Right cardiac atrium (tissue), 5 donors: ENCODE measurements around the gene CIAO2A. TPM values are rescaled to one million over a fixed set of nuclear protein-coding genes. Genes with fewer than 3 reads are reported as not detected.
"Not testable (repeated sequence)": the region's sequence is repeated elsewhere in the genome, so short reads cannot be mapped to it uniquely, and the experiment has no call there.

Experiments
- ATAC-seq, 2 donors: fragments of 200-7000 bp; cut with Tn5 transposase; one replicate each; pipeline versions ENCODE4 v1.8.0 to v1.9.1; 2020; ENCODE audit warnings: moderate library complexity in 2 of 2, mild to moderate bottlenecking in 1 of 2
- DNase-seq, 3 donors: peaks; one replicate each; pipeline ENCODE4 v3.0.0-alpha.2; 2020
- H3K27ac ChIP-seq: one replicate; pipeline ENCODE4 v1.5.1; 2013; ENCODE audit warnings: mild to moderate bottlenecking, low read length, control low read depth, moderate library complexity
- H3K27me3 ChIP-seq: one replicate; pipeline ENCODE4 v1.6.1; 2013; ENCODE audit not compliant: control insufficient read depth, insufficient read depth
- H3K4me1 ChIP-seq: one replicate; pipeline ENCODE4 v1.6.1; 2013; ENCODE audit warnings: low read length; ENCODE audit not compliant: control insufficient read depth, insufficient read depth
- H3K4me3 ChIP-seq: one replicate; pipeline ENCODE4 v1.5.1; 2013; ENCODE audit warnings: low read length, control low read depth
- H3K9me3 ChIP-seq: one replicate; pipeline ENCODE4 v1.6.1; 2013; ENCODE audit warnings: low read length; ENCODE audit not compliant: control insufficient read depth
- WGBS: extraction: QIAGEN DNeasy Blood & Tissue Kit; methylation state at CpG from one replicate; pipeline ENCODE4 v1.1.7; 2013; 5-methylcytosine and 5-hydroxymethylcytosine counted together
- intact Hi-C, 4 donors: fragments of 100-400 bp; cut with DNase I; formaldehyde crosslinking; loops; one replicate each; pipeline versions ENCODE4 v1.11.0 to v1.14.0; 2022 to 2023
- polyA plus RNA-seq: library from polyadenylated mRNA; stranded (reverse); fragments of 200-250 nt; gene quantifications from one replicate; pipeline ENCODE4 v1.2.3, GENCODE V29; 2013
- total RNA-seq, 4 donors: library from RNA; stranded (reverse); fragmentation: NEBNext Ultra II Directional; extraction: Animal tissue kit (Norgen Biotek cat#: 25700); gene quantifications; one replicate each; pipeline ENCODE4 v1.2.1, GENCODE V29; 2021
- donor health status: healthy with polysubstance abuse.
- donor health status: DM: no; HTN: yes; CAD: no.
- donor health status: DM: no; HTN: no; CAD: no.
- donor health status: DM: no; HTN: yes; CAD: no; lungs with severe emphysema.
- donor health status: DM: yes; HTN: yes; CAD: no.

Gene CIAO2A
- total and polyA plus RNA-seq, 5 donors, result 43.9 to 82.7 (median 55.7) TPM

DNA sequence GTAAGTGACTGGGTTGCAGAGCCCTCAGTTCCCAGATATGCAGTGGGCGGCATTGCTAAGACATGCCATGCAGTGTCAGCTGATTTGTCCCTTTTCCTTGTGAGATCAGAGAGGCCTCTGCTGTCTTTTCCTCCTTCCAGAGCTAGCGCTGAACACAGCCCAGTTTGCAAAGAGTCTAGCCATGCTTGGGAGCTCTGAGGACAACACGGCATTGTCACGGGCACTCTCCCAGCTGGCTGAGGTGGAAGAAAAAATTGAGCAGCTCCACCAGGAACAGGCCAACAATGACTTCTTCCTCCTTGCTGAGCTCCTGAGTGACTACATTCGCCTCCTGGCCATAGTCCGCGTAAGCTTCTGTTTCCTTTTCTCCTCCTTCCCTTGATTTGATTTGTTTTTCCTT lies 37.9 kb upstream of the CIAO2A start:
- peaks cover 8% of the 10 kb centered on the region for H3K4me1 ChIP-seq
- WGBS, result 85% methylated on average over 7 of the region's 7 CpGs
- intact Hi-C loops, result no loop called here
- ATAC-seq (peak in 1 of 2 donors; percentile 30), DNase-seq (no peak)
- no peaks in the 10 kb centered on the region for H3K9me3 ChIP-seq
- H3K4me3 ChIP-seq, result no peak overlapping the region
- H3K27me3 ChIP-seq, result no peaks in the 10 kb centered on the region
- peak overlapping the region; percentile 8 for H3K27ac ChIP-seq

DNA sequence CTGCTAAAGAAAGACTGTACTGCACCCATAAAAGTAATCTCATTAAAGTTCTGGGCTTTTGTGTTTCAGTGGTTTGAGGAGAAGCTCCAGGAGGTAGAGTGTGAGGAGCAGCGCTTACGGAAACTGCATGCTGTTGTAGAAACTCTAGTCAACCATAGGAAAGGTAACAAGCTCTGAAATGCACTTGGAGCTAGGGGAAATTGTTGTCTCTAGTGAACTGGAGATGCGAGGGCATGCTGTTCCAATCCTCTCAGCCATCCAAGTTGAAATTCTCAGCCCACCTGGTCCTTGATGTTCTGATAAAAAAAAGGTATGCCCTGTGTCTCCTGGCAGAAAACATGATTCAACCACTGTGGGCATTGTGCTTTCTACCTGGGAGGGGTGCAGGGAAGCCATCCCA lies 36.5 kb upstream of the CIAO2A start:
- DNase-seq (no peak), ATAC-seq (no peak)
- 97% methylated on average over 3 of the region's 3 CpGs for WGBS
- H3K27ac ChIP-seq, result no peak overlapping the region
- no peak overlapping the region for H3K4me3 ChIP-seq
- peaks cover 8% of the 10 kb centered on the region for H3K4me1 ChIP-seq
- intact Hi-C loops, result no loop called here
- H3K9me3 ChIP-seq, result no peaks in the 10 kb centered on the region
- H3K27me3 ChIP-seq, result no peaks in the 10 kb centered on the region

DNA sequence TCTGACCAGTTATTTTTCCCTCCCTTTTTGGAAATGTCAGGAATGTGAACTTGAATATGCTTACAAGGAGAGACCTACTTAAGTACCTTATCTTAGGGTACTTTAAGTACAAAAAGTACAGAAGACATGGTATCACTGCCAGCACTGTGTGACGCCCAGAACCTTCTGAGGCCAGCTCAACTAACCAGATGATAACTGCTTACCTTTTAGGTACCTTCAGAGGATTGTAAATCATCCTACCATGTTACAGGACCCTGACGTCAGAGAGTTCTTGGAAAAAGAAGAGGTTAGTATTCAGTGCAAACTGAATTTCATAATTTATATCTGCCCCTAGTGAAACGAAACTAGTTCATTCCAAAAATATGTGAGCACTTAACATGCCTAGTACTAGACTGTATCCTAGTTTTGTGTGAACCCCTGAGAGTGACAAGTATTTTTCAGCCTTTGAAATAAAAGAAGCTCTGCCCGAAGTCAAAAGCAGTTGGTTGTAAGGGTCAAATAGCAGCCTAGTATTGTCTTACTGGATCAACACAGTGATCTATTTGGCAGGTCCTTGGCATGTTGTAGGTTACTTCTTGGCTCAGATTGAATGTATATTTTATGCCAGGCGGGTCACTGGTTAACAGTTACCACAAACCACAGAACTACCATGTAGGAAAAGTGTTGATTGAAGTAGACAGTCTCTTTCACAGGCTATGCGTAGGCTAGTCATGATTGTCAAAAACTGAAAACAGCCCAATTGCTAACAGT lies 34.1 kb upstream of the CIAO2A start:
- ATAC-seq (no peak), DNase-seq (no peak)
- no peaks in the 10 kb centered on the region for H3K9me3 ChIP-seq
- 78% methylated on average over 6 of the region's 6 CpGs for WGBS
- H3K4me3 ChIP-seq, result no peak overlapping the region
- no peak overlapping the region for H3K27ac ChIP-seq
- peaks cover 3% of the 10 kb centered on the region for H3K4me1 ChIP-seq
- no peaks in the 10 kb centered on the region for H3K27me3 ChIP-seq
- intact Hi-C loops, result no loop called here

DNA sequence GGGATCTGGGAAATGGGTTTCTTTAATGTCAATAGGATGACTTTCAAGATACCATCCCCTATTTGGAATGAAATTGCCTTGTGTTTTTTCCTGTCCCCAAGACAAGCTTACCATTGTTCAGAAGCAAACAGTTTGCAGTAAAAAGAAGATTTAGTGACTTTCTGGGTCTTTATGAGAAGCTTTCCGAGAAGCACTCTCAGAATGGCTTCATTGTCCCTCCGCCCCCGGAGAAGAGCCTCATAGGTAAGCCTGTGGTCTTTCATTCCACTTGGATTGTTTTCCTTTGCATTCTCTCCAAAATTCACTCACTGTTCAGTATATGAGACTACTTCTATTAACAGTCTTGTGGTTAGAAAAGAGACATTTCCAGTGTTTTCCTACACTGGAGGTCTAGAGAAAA lies 32.3 kb upstream of the CIAO2A start:
- Histone ChIP-seq H3K9me3 (no peaks in the 10 kb centered on the region), H3K4me3 (no peak overlapping the region), H3K27me3 (no peaks in the 10 kb centered on the region), H3K27ac (no peak overlapping the region), H3K4me1 (no peaks in the 10 kb centered on the region)
- 81% methylated on average over 3 of the region's 3 CpGs for WGBS
- intact Hi-C loops, result no loop called here
- ATAC-seq (no peak), DNase-seq (no peak)

DNA sequence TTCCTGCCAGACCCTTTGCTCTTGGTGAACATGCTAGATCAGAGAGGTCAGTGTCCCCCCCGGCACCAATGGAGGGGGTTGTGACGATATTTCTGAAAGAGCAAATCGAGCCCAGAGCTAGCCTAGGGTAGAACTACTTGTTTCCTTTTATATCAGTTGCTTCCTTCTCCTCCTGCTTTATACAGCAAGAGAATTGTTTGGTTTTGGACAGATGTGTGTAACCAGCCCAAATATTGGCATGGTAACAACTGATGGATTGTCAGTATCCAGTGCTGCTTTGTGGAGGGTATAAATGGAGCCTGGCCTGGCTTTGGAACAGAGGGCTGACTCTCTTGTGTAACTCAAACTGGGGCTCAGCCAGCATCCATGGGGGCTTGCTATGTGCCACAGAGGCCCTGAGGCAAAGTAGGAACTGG lies 29.3 kb upstream of the CIAO2A start:
- H3K27ac ChIP-seq, result no peak overlapping the region
- 86% methylated on average over 3 of the region's 3 CpGs for WGBS
- no peak overlapping the region for H3K4me3 ChIP-seq
- no peaks in the 10 kb centered on the region for H3K27me3 ChIP-seq
- intact Hi-C loops, result no loop called here
- ATAC-seq (peak; percentile 31 to 61), DNase-seq (no peak)
- H3K4me1 ChIP-seq, result no peaks in the 10 kb centered on the region
- no peaks in the 10 kb centered on the region for H3K9me3 ChIP-seq

DNA sequence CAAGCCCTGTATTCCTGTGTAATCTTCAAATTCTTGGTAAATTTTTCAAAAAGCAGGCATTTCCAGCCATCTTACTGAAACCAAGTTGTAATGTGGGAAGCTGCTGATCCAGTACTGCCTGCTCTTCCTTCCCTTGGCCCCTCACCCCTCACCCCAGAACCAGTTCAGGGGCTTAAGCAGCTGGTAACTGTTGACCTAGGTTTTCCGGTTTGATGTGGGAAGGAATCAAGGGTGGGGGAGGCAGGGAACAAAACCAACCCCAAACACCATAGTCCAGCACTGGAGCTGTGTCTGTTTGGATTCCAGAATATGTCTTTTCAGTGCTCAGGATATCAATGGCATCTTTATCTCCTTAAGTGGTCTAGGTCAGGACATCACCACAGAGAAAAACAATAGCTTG lies 28.8 kb upstream of the CIAO2A start:
- H3K27ac ChIP-seq, result no peak overlapping the region

DNA sequence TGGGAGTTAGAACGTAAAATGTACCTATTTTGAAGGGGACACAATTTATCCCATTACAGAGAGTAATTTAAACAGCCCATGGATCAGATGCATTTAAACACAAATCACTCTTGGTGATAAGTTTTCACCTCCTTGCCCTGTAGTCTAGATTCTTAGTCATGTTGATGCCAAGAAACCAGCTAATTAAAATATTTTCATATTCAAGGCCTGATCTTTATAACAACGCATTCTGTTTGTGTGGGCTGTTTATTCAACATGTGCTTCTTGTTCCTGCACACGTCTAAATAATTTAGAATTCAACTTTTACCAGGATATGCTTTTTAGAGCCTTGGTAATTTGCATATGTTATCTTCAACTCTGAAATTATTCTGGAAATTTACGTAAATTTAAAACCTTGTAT lies 28.0 kb upstream of the CIAO2A start:
- H3K4me1 ChIP-seq, result no peaks in the 10 kb centered on the region
- ATAC-seq, result no peak
- no peak for DNase-seq
- intact Hi-C loops, result no loop called here
- WGBS, result 82% methylated on average over 4 of the region's 4 CpGs
- H3K27ac ChIP-seq, result no peak overlapping the region
- no peaks in the 10 kb centered on the region for H3K9me3 ChIP-seq
- no peak overlapping the region for H3K4me3 ChIP-seq
- H3K27me3 ChIP-seq, result no peaks in the 10 kb centered on the region

More for the DNA sequence above, 28.8 kb upstream of the CIAO2A start:
- DNase-seq (no peak), ATAC-seq (no peak)
- Histone ChIP-seq H3K27me3 (no peaks in the 10 kb centered on the region), H3K4me1 (no peaks in the 10 kb centered on the region), H3K9me3 (no peaks in the 10 kb centered on the region), H3K4me3 (no peak overlapping the region)
- intact Hi-C loops, result no loop called here
- WGBS, result 82% methylated on average over 1 of the region's 1 CpG

DNA sequence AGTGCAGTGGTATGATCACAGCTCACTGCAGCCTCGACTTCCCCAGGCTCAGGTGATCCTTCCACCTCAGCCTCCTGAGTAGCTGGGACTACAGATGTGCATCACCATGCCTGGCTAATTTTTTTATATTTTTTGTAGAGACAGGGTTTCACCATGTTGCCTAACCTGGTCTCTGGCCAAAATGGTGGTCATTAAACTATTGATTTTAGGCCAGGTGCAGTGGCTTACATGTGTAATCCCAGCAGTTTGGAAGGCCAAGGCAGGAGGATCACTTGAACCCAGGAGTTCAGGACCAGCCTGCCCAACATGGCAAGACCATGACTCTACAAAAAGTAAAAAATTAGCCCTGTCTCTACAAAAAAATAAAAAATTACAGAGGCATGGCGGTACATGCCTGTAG lies 26.7 kb upstream of the CIAO2A start:
- intact Hi-C loops, H3K4me1 ChIP-seq, ATAC-seq, H3K9me3 ChIP-seq, H3K27ac ChIP-seq, H3K27me3 ChIP-seq, DNase-seq, H3K4me3 ChIP-seq: not testable (repeated sequence)
- WGBS, result 98% methylated on average over 2 of the region's 2 CpGs

DNA sequence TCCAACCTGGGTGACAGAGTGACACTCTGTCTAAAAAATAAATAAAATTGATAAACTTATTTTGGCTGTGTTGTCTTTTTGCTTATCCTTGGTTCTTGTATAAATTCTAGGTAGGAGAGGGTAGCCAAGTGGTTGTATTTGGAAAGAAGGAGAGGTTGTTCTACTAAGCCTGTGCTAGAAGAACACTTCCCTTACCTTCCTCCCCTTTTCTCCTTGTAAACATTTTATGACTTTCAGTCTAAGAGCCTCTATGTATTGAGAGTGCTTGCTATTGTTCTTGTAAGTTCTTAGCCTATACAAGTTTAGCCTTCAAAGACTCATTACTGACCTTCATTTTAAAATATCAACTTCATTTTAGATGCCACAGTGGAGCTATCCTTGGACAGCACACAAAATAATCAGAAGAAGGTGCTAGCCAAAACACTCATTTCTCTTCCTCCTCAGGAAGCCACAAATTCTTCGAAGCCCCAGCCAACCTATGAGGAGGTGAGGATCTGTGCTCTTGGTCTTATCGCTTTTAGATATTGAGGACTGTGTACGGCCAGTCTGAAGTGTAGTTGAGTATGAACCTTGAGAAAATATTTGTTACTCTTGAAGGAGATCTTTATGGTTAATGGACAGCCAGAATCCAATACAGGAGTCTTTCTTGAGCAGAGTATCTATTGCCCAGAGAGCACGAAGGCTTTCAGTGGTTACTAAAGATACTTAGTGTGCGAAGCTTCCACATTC lies 24.3 kb upstream of the CIAO2A start:
- ATAC-seq (no peak), DNase-seq (no peak)
- WGBS, result 68% methylated on average over 5 of the region's 5 CpGs
- Histone ChIP-seq H3K4me1 (no peaks in the 10 kb centered on the region), H3K4me3 (no peak overlapping the region), H3K9me3 (no peaks in the 10 kb centered on the region), H3K27me3 (no peaks in the 10 kb centered on the region), H3K27ac (no peak overlapping the region)
- intact Hi-C loops, result no loop called here

DNA sequence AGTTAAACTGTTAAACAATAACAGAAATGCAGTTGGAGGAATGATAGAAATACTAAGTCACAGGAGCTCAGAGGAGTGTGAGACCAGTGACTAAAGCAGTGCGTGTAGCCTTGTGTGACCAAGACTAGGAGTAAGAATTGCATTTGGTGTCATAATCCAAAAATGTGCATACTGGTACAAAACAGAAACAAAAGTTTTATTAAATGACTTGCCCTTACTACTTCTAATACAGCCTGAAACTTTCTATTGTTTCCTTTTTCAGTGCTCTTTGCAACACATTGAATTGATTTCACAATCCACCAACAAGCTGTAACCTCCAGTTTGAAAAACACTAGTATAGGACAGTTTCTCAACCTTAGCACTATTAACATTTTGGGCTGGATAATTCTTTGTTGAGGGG lies 19.3 kb upstream of the CIAO2A start:
- ATAC-seq (no peak), DNase-seq (no peak)
- intact Hi-C loops, result no loop called here
- Histone ChIP-seq H3K9me3 (no peaks in the 10 kb centered on the region), H3K27me3 (no peaks in the 10 kb centered on the region), H3K4me1 (peaks cover 4% of the 10 kb centered on the region), H3K4me3 (no peak overlapping the region), H3K27ac (no peak overlapping the region)
- 86% methylated on average over 1 of the region's 1 CpG for WGBS

DNA sequence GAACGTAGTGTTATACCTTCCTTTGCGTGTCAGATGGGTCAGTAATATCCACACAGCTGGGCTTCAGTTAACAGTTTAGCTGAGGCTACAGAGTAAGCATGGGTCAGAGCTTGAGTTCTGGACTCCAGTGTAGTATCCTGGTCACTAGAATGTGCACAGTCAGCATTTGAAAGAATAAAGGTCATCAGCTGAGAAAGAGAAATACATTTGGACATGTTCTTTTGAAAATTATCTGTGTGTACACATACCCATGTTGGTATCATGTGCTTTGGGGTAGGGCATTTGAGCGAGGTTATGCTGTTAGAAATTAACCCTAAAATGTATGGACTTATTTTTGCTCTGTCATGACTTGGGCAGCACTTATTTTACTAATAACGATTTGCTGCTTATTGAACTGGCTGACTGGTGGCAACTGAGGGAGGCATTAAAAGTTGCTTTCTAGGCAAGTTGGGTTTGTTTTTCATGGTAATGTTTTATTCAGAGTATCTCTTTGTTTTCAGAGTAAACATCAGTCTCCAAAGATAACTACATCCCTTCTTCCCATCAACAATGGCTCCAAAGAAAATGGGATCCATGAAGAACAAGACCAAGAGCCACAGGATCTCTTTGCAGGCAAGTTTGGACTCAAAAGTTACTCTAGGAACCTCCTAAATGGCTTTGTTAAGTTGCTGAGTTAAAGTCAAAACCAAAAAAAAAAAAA lies 18.6 kb upstream of the CIAO2A start:
- ATAC-seq (peak; percentile 35 to 44), DNase-seq (no peak)
- Histone ChIP-seq H3K4me1 (peaks cover 4% of the 10 kb centered on the region), H3K27me3 (no peaks in the 10 kb centered on the region), H3K27ac (no peak overlapping the region), H3K4me3 (no peak overlapping the region), H3K9me3 (no peaks in the 10 kb centered on the region)
- WGBS, result 67% methylated on average over 4 of the region's 4 CpGs
- intact Hi-C loops, result no loop called here
